ENCODE measurements around the gene ARRDC5.

The ARRDC5 gene

DNA sequence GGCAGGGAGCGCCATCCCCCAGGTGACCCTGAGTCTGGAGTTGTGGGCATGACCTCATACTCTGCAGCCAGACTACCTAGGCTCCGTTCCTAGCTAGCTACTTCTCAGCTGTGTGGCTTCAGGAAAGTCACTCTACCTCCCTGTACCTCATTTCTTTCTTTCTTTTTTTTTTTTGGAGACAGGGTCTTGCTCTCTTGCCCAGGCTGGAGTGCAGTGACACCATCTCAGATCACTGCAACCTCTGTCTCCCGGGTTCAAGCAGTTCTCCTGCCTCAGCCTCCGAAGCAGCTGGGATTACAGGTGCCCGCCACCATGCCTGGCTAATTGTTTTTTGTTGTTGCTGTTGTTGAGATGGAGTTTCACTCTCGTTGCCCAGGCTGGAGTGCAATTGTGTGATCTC, 50.2 kb downstream of the ARRDC5 start:
- ATAC-seq (ENCODE audit: insufficient read depth, low read depth) (no peak), DNase-seq (no peak)
- Histone ChIP-seq H4K20me1 (ENCODE audit: insufficient read depth, low read length) (peaks cover 5% of the 10 kb centered on the region; the same call in 1 of the 2 replicates), H3K27ac (ENCODE audit: low read length) (no peak overlapping the region), H3K36me3 (ENCODE audit: insufficient read depth, low read length) (peaks cover 41% of the 10 kb centered on the region), H3K79me2 (ENCODE audit: insufficient read depth, low read length) (no peaks in the 10 kb centered on the region), H3K4me2 (ENCODE audit: insufficient read depth, low read length) (no peak overlapping the region), H3K27me3 (ENCODE audit: insufficient read depth, low read length, poor library complexity) (no peaks in the 10 kb centered on the region), H3K9me3 (ENCODE audit: insufficient read depth, low read length, severe bottlenecking) (no peaks in the 10 kb centered on the region), H3K9ac (ENCODE audit: low read depth, low read length) (no peak overlapping the region), H2AFZ (ENCODE audit: low read depth, low read length) (no peak overlapping the region), H3K4me1 (ENCODE audit: insufficient read depth, low read length) (no peaks in the 10 kb centered on the region), H3K4me3 (ENCODE audit: low read depth in 1 of 2, low read length in 2 of 2) (no peak overlapping the region)
- TF ChIP-seq EZH2 (IDR thresholded peaks at IDR 0.05; ENCODE audit: borderline replicate concordance, low read depth, low read length, severe bottlenecking): no peak
- TF ChIP-seq, protein P1, sequence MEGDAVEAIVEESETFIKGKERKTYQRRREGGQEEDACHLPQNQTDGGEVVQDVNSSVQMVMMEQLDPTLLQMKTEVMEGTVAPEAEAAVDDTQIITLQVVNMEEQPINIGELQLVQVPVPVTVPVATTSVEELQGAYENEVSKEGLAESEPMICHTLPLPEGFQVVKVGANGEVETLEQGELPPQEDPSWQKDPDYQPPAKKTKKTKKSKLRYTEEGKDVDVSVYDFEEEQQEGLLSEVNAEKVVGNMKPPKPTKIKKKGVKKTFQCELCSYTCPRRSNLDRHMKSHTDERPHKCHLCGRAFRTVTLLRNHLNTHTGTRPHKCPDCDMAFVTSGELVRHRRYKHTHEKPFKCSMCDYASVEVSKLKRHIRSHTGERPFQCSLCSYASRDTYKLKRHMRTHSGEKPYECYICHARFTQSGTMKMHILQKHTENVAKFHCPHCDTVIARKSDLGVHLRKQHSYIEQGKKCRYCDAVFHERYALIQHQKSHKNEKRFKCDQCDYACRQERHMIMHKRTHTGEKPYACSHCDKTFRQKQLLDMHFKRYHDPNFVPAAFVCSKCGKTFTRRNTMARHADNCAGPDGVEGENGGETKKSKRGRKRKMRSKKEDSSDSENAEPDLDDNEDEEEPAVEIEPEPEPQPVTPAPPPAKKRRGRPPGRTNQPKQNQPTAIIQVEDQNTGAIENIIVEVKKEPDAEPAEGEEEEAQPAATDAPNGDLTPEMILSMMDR (IDR thresholded peaks at IDR 0.05; ENCODE audit: borderline replicate concordance, extremely low read depth, low read length, poor library complexity, severe bottlenecking): no peak

DNA sequence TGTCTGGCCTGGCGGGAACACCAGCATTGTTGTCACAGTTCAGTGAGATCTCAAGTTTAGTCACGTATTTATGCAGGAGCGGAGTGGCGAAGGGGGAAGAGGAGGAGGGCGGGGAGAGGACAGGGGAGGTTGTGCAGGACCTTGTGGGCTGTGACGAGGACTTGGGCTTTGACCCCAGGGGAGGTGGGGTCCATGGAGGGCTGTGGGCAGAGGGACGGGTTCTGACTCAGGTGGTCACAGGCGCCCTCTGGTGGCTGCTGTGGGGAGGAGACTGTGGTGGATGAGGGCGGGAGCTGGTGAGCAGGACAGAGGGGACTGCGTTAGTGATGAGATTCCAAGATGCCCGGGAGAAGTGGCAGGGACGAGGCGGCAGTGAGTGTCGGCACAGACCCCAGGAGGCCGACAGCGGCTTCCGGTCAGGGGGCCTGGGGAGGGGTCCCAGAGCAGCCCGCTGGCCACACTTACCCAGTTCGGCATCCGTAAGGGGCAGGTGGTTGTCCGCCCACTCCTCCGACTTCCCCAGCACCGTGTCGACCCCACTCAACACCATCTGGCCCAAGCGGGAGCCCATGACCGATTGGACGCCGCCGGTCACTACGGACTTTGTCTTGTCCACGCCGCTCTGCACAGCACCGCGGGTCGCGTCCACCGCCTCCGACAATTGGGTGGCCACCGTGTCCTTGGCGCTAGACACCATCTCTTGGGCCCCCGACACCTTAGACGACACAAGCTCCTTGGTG, 51.0 kb downstream of the ARRDC5 start:
- H4K20me1 ChIP-seq (ENCODE audit: insufficient read depth, low read length): peaks cover 5% of the 10 kb centered on the region; the same call in 1 of the 2 replicates
- no peak overlapping the region for H3K27ac ChIP-seq (ENCODE audit: low read length)
- peak; percentile 96 for ATAC-seq (ENCODE audit: insufficient read depth, low read depth)
- H3K4me1 ChIP-seq (ENCODE audit: insufficient read depth, low read length): no peaks in the 10 kb centered on the region
- H3K4me3 ChIP-seq (ENCODE audit: low read depth in 1 of 2, low read length in 2 of 2): no peak overlapping the region
- H3K4me2 ChIP-seq (ENCODE audit: insufficient read depth, low read length): no peak overlapping the region
- DNase-seq: peak; percentile 75
- no peak overlapping the region for H3K9ac ChIP-seq (ENCODE audit: low read depth, low read length)
- TF ChIP-seq EZH2 (IDR thresholded peaks at IDR 0.05; ENCODE audit: borderline replicate concordance, low read depth, low read length, severe bottlenecking): no peak
- TF ChIP-seq, protein P1 (IDR thresholded peaks at IDR 0.05; ENCODE audit: borderline replicate concordance, extremely low read depth, low read length, poor library complexity, severe bottlenecking): peak; percentile 95
- H3K27me3 ChIP-seq (ENCODE audit: insufficient read depth, low read length, poor library complexity): no peaks in the 10 kb centered on the region
- H3K36me3 ChIP-seq (ENCODE audit: insufficient read depth, low read length): peaks cover 40% of the 10 kb centered on the region
- H3K9me3 ChIP-seq (ENCODE audit: insufficient read depth, low read length, severe bottlenecking): no peaks in the 10 kb centered on the region
- H2AFZ ChIP-seq (ENCODE audit: low read depth, low read length): no peak overlapping the region
- no peaks in the 10 kb centered on the region for H3K79me2 ChIP-seq (ENCODE audit: insufficient read depth, low read length)

DNA sequence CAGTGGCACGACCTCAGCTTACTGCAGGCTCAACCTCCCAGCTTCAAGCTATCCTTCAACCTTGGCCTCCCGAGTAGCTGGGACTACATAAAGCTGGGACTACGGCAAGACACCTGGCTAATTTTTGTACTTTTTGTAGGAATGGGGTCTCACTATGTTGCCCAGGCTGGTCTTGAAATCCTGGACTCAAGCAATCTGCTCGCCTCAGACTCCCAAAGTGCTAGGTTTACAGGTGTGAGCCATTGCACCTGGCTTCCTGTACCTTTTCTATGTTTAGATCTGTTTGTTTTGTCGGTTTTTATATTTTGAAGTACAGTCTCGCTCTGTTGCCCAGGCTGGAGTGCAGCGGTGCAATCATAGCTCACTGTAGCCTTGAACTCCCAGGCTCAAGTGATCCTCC, 53.7 kb downstream of the ARRDC5 start:
- H3K36me3 ChIP-seq (ENCODE audit: insufficient read depth, low read length): peaks cover 37% of the 10 kb centered on the region
- H3K4me1 ChIP-seq (ENCODE audit: insufficient read depth, low read length): no peaks in the 10 kb centered on the region
- H4K20me1 ChIP-seq (ENCODE audit: insufficient read depth, low read length): peaks cover 5% of the 10 kb centered on the region; the same call in 1 of the 2 replicates
- H3K4me3 ChIP-seq (ENCODE audit: low read depth in 1 of 2, low read length in 2 of 2): no peak overlapping the region
- DNase-seq: no peak
- no peak for ATAC-seq (ENCODE audit: insufficient read depth, low read depth)
- H3K79me2 ChIP-seq (ENCODE audit: insufficient read depth, low read length): no peaks in the 10 kb centered on the region
- H3K27ac ChIP-seq (ENCODE audit: low read length): no peak overlapping the region
- TF ChIP-seq EZH2 (IDR thresholded peaks at IDR 0.05; ENCODE audit: borderline replicate concordance, low read depth, low read length, severe bottlenecking): no peak
- TF ChIP-seq, protein P1 (IDR thresholded peaks at IDR 0.05; ENCODE audit: borderline replicate concordance, extremely low read depth, low read length, poor library complexity, severe bottlenecking): no peak
- no peaks in the 10 kb centered on the region for H3K9me3 ChIP-seq (ENCODE audit: insufficient read depth, low read length, severe bottlenecking)
- H3K9ac ChIP-seq (ENCODE audit: low read depth, low read length): no peak overlapping the region
- no peak overlapping the region for H3K4me2 ChIP-seq (ENCODE audit: insufficient read depth, low read length)
- H2AFZ ChIP-seq (ENCODE audit: low read depth, low read length): no peak overlapping the region
- no peaks in the 10 kb centered on the region for H3K27me3 ChIP-seq (ENCODE audit: insufficient read depth, low read length, poor library complexity)
